OCI-LY7 (cell line): ENCODE measurements around the gene GET4.

Source experiments
- CTCF ChIP-seq: fragments of 200-600 bp; sonication (generic); conservative IDR thresholded peaks from 2 replicates; pipeline ENCODE4 v1.5.1; 2014; ENCODE audit warnings: mild to moderate bottlenecking, antibody characterized with exemption, low read length, moderate library complexity, mixed read lengths
- EZH2phosphoT487 ChIP-seq: fragments of 200-600 bp; sonication (generic); IDR thresholded peaks from 2 replicates; pipeline ENCODE4 v1.6.1; 2018; ENCODE audit warnings: low read depth, borderline replicate concordance, mild to moderate bottlenecking, mixed run types, antibody characterized with exemption, low read length, moderate library complexity, mixed read lengths

GRCh38 chr7:862157-862556 is 14.2 kb upstream of the GET4 start:
- no peak for TF ChIP-seq CTCF
- TF ChIP-seq EZH2phosphoT487, result no peak
